GM19452 (cell line): ENCODE results near the gene TMEM97.
"Not testable (repeated sequence)": the region's sequence is repeated elsewhere in the genome, so short reads cannot be mapped to it uniquely, and the experiment has no call there.

Experiments used
- ATAC-seq: cut with Tn5 transposase; IDR thresholded peaks from one replicate; pipeline ENCODE4 v1.9.1; 2021; ENCODE audit not compliant: unreplicated experiment

The TMEM97 gene

DNA sequence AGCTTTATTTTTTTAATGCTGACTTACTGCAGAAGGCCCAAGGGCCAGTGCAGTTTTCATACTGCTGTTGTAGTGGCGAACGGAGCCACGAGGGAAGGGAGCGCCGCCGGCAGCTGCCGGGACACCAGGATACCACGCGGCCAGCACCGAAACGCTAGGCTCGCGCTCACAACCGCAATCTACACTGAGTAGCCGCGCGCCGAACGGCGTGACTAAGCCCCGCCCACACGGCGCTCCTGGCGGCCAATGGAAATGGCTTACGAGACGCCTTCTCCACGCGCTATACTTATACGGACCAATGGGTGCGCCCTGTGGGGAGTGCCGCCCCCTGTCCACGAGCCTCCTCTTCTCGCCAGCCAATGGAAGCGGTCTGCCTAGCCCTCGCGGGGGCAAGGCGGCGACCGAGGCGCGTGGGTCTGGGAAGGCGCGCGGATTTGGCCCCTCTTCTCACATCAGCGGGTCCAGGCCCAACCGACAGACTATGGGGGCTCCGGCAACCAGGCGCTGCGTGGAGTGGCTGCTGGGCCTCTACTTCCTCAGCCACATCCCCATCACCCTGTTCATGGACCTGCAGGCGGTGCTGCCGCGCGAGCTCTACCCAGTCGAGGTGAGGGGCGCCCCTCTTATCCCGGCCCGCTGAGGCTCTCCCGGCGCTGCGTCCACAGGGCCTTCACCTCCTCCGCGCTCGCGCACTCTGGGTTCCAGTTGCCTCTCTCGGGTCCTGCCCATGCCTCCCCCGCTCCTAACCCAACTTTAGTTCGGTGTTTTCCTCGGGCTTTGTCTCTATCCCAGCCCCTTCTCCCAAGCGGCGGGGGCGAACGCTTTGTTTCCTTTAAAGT lies at the start of gene TMEM97:
Gene TMEM97, plus strand, starts transcription at position 442 of the 839 bp plus-strand sequence. Its CDS starts 40 bp downstream, at position 482.
- ATAC-seq, result peak; percentile 93

DNA sequence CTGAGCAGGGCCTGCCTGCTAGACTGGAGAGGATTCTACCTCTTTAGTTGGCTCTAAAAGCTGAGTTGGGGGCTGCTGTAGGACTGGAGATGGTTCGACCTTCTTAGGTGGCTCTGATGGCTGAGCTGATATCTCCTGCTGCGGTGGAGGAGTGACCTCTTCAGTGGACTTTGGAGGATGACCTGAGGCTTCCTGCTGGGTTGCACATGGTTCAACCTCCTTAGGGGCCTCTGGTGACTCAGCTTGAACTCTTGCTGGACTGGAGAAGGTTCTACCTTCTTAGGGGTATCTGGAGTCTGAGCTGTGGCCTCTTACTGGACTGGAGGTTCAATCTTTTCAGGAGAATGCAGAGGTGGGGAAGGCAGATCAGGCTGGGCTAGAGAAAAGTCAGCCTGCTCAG lies 48.9 kb upstream of the TMEM97 start:
- ATAC-seq, result no peak

DNA sequence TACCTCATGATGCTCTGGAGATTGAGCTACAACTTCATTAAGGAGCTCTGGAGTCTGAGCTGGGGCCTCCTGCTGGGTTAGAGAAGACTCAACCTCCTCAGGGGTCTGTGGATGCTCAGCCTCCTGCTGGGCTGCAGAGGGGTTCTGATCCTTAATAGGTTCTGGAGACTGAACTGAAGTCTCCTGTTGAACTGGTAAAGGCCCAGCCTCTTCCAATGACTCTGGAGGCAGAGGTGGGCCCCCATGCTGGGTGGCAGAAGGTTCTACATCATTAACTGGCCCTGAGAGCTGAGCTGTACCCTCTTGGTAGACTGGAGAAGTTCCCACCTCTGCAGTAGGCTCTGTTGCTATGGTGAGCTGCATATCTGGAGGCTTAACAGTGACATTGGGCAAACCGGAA lies 48.1 kb upstream of the TMEM97 start:
- ATAC-seq, result no peak

DNA sequence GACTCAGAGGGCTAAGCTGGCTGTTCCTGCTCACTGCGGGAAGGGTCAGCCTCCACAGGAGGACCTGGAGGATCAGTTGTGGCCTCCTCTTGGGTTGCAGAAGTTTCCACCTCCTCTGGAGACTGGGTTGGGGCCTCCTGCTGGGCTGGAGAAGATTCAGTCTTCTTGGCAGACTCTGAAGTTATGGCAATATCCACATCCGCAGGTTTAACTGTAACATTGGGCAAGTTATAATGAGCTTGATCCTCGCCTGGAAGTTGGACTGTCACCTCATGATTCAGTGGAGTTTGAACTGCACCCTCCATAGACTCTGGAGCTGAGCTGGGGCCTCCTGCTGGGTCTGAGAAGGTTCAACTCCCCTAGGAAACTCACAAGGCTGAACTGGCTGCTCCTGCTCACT lies 47.6 kb upstream of the TMEM97 start:
- no peak for ATAC-seq

DNA sequence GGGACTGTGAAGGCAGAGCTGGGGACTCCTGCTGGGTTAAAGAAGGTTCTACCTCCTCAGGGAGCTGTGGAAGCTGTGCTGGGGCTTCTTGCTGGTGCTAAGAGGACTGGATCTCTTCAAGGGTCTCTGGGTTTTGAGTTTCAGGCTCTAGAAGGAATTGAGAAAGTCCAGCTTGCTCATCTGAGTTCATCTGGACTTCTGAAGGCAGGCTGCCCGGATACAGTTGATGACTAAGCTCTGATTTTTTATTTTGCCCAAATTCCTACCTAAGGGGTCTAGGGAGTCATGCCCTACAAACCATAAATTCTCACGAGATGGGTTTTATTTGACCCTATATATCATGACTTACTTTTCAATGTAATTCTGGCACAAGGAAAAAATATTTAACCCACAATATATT lies 46.8 kb upstream of the TMEM97 start:
- no peak for ATAC-seq

DNA sequence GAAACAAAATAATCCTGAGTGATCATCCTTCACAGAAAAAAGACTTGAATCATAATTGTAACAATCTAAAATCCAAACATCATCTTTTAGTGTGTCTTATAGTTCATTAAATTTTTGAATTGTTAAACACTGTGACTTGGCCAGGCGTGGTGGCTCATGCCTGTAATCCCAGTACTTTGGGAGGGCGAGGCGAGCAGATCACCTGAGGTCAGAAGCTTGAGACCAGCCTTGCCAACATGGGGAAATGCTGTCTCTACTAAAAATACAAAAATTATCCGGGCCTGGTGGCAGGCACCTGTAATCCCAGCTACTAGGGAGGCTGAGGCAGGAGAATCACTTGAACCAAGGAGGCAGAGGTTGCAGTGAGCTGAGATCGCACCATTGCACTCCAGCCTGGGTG lies 45.7 kb upstream of the TMEM97 start:
- ATAC-seq, result not testable (repeated sequence)

DNA sequence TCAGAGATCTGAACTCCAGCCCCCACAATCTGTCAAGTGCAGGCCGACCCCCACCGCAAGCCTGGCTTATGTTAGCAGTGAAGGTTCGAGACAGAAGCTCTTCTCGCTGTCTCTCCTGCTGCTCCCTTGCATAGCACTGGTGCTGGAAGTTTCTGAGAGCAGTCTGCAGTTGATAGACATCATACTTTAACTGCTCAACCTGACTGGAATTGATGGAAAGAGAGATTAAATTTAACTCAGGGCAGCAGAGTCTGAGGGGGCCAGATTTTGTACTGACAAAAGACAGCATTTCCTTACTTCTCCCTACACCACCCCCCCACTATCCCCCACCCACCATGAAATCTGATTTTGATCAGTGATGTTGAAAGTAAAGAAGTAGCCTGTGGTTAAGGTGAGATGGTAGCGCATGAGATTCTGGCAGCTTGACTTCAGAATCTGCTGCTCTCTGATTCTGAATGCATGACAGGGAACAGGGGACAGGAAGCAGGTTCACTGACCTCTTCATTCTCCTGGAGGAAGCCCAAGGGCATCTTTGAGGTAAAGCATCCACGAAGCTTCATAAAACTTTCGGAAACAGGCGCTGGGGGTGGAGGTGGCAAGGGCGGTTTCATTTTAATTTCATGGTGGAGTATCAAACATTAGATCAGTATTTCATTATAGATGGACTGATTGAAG lies 44.3 kb upstream of the TMEM97 start:
- no peak for ATAC-seq

DNA sequence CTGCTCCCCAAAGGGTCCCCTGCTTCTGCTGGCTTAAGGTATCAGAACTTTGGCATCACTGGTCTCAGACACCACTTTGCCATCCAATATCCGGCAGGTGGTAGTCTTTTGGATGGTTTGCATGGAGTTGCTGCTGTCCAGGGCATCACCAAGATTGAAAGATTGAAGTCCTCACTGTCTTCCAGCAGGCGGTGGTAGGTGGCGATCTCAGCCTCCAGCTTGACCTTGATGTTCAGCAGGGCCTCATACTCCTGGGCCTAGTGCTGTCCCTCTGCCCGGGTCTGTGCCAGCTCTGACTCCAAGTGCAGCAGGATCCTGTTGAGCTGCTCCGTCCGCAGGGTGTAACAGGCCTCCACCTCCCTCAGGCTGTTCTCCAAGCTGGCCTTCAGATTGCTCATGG lies 43.0 kb upstream of the TMEM97 start:
- no peak for ATAC-seq

DNA sequence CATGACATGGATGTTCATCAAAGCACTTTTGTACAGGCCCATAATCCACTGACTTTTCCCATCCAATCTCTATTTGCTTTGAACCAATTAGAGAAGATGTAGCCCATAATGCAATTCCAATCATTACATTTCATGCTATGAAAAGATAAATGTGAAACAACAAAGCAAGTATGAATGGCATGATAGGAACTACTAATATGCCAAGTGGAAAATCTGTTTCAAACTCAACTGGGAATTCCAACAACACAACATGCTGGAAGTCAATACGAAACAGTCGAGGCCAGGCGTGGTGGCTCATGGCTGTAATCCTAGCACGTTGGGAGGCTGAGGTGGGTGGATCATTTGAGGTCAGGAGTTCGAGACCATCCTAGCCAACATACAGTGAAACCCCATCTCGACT lies 39.6 kb upstream of the TMEM97 start:
- ATAC-seq, result no peak

DNA sequence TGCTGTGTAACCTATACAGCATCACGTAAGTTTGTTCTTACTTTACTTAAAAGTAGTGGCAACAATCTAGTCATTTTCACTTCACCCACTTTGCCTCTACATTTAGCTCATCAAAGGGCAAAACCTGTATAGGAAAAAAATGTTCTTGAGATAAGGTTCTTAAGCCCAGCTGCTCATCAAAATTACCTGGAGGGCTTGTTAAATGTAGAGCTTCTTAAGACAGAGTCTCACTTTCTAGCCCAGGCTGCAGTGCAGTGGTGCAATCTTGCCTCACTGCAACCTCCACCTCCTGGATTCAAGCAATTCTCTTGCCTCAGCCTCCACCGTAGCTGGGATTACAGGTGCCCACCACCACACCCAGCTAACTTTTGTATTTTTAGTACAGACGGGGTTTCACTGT lies 38.2 kb upstream of the TMEM97 start:
- ATAC-seq, result no peak

DNA sequence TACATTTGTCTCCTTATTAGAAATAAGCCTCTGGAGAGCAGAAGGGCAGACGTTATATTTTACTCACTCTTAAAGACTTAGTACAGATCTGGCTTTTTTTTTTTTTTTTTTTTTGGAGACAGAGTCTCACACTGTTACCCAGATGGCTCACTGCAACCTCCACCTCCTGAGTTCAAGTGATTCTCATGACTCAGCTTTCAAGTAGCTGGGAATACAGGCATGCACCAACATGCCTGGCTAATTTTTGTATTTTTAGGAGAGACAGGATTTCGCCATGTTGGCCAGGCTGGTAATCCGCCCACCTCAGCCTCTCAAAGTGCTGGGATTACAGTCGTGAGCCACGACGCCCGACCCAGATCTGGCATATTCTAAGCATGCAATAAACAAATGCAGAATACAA lies 36.4 kb upstream of the TMEM97 start:
- no peak for ATAC-seq

DNA sequence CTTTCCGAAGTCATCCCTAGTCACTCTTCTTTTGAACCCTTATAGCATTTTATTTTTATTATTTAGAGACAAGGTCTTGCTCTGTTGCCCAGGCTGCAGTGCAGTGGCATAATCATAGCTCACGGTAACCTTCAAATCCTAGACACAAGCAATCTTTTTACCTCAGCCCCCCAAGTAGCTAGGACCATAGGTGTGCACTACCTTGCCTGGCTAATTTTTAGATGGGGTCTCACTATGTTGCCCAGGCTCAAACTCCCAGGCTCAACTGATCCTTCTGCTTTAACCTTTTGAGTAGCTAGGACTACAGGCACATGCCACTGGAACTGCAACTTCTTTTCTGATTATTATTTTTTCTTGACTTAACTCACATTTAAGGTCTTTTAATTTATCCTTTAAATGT lies 33.0 kb upstream of the TMEM97 start:
- ATAC-seq, result no peak

DNA sequence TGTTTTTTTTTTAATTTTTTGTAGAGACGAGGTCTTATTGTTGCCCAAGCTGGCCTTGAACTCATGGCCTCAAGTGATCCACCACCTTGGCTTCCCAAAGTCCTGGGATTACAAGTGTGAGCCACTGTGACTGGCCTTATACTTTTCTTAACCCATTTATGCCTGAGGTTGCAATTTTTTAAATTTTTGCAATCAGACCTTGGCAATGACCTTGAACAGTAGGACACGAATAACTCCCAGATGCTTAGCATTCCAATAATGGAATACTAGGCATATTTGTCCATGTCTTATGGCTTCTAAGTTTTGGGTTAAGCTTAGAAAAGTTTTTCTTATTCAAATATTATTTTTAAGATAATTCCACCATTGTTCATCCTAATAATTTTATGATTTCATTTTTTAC lies 28.3 kb upstream of the TMEM97 start:
- ATAC-seq, result no peak

DNA sequence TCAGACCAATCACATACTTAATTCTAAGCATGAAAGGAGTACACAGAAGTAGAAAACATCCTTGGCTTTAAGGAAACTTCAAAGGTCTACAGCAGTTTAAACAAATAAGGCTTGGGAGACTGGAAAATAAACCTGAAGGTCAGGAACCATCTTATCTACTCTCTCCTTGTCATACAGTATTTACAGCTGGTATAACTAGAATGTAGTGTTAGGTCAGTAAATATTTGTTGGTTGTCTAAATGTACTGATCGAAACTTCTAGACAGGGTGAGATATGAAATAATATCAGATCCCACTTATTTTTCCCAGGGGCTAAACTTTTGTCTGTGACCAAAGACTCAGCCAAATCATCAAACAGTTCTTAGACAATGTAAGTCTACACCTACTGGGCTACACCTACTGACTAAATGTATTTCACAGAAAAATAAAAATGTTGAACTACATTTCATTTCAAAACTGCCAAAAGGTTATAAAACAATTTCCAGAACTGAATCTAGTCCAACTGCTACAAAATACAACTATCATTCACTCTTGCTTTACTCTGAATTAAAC lies 27.1 kb upstream of the TMEM97 start:
- no peak for ATAC-seq

DNA sequence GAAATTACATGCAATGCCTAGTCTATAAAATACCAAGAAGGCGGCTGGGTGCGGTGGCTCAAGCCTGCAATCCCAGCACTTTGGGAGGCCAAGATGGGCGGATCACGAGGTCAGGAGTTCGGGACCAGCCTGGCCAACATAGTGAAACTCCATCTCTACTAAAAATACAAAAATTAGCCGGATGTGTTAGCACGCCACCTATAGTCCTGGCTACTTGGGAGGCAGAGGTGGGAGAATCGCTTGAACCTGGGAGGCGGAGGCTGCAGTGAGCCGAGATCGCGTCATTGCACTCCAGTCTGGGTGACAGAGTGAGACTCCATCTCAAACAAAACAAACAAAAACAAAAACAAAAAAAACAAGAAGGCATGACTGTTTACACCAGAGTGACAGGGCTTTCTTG lies 26.1 kb upstream of the TMEM97 start:
- ATAC-seq, result not testable (repeated sequence)

DNA sequence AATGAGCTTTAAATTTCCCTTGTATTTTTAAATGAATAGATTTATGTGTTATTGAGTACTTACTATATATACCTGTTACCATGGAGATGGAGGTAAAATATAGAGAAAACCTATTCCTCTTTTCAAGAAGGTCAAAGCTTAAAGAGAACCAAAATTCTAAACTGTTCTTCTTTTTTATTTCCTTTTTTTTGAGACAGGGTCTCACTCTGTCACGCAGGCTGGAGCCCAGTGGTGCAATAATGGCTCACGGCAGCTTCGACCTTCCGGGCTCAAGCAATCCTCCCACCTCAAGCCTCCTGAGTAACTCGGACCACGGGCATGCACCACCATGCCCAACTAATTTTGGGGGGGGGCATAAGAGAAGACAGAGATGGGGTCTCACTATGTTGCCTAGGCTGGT lies 25.0 kb upstream of the TMEM97 start:
- ATAC-seq, result no peak

DNA sequence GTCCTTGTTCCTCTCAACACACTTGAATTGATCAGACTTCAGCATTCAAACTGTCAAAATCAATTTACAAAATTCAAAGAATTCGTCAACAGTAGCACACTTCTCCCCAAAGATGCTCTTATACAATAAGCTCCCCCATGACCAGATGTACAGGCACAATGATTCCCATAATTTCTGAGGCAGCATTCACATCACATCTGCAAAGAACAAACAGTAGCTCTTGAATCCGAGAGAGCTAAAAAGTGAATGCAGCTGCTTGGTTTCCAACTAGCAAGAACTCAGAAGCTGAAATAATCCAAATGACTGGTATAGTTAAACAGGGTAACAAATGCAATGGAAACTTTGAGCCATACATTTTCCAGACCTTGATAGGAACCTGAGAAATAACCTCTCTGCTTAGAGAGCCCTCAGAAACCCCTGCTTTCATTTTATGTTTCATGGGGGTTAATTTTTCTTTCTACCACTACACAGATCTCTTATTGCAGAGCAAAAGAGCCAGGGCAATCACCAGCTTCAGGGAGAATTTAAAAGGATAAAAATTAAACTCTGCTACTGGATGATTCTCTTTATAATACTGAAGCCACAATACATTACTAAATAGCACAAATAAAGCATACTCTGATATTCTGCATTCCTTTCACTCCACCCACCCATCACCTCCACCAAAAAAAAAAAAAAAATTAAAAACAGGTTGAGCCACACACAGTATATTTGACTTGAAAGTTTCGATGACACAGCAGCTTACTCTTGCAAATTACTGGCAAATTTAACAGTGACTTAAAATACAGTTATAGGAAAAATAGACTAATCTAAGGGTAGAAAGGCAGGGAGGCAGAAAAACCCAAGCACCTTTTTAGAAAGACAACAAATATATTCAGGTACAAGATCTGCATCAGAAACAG lies 23.1 kb upstream of the TMEM97 start:
- ATAC-seq, result no peak

DNA sequence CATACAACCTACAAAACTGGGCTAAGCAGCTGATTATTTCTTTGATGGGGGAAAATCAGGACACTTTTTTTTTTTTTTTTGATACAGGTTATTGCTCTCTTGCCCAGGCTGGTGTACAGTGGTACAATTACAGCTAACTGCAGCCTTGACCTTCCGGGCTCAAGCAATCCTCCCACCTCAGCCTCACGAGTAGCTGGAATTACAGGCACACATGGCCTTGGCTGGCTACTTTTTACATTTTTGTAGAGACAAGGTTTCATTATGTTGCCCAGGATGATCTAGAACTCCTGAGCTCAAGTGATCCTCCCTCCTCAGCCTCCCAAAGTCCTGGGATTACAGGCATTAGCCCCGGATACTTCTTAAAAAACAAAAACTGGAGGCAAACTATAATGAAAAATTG lies 20.6 kb upstream of the TMEM97 start:
- no peak for ATAC-seq

DNA sequence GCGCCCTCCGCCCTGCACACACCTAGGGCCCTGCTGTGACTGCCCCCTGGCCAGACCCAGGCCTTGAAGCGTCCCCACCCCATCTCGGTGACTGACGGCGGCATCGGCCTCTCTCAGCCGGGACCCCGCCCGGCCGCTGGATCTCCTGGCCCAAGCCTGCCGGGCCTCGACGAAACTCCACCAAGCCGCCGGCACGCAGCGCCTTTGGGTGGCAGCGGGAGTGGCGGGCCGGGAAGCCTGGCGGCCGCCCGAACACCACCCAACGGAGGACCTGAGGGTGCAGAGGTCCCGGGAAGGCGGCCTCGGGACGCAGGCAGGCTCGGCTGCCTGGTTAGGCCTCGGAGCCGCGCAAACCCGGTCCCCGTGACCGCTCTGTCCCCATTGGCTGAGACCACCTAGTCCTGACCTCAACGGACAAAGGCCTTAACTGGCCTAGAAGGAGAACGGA lies 12.0 kb upstream of the TMEM97 start:
- no peak for ATAC-seq

DNA sequence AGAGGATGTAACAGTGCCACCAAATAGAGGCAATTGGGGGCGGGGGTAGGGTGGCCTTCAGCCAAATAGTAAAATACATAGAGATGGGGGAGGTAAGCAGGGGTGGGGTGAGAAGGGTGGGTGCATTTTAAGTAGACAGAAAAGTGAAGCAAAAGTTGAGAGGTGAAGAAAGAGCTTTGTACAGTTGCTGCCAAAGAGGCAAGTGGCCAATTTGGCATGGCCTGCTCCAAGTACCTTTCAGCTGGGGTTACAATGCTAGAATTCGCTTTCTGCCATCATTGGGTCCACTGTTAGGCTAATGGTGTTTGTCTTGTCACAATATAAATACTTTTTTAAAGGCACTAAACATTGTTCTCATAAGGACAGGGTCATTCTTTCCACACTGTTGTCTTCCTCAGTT lies 5.2 kb upstream of the TMEM97 start:
- no peak for ATAC-seq
